Progenitor cell of endocrine pancreas (in vitro differentiated cells): ENCODE results near the gene ELK3. TPM values are rescaled to one million over a fixed set of nuclear protein-coding genes. Genes with fewer than 3 reads are reported as not detected.

ENCODE experiments used
- DNase-seq: peaks from one replicate; pipeline ENCODE4 v3.0.0; 2021; ENCODE audit warnings: low spot score; ENCODE audit not compliant: unreplicated experiment
- H3K27ac Mint-ChIP-seq: 2 replicates; pipeline ENCODE4 v1.8.0; 2021; ENCODE audit warnings: mild to moderate bottlenecking, moderate library complexity, mixed read lengths
- H3K27me3 Mint-ChIP-seq: 2 replicates; pipeline ENCODE4 v1.8.0; 2021; ENCODE audit warnings: mixed read lengths
- H3K36me3 Mint-ChIP-seq: 2 replicates; pipeline ENCODE4 v1.8.0; 2022; ENCODE audit warnings: mixed read lengths; ENCODE audit not compliant: insufficient read depth
- H3K4me1 Mint-ChIP-seq: 2 replicates; pipeline ENCODE4 v1.8.0; 2021; ENCODE audit warnings: low read depth, mixed read lengths
- H3K4me3 Mint-ChIP-seq: 2 replicates; pipeline ENCODE4 v1.8.0; 2021; ENCODE audit warnings: low read depth, mild to moderate bottlenecking, moderate library complexity, mixed read lengths
- H3K9me3 Mint-ChIP-seq: 2 replicates; pipeline ENCODE4 v1.8.0; 2021; ENCODE audit warnings: low read depth, mixed read lengths
- total RNA-seq: library from RNA; stranded (reverse); gene quantifications from 2 replicates; pipeline ENCODE4 v1.2.1, GENCODE V29; 2021
- TF ChIP-seq, protein P1 (sequence below): fragments of 200-600 bp; sonication (generic); IDR thresholded peaks from one replicate; pipeline ENCODE4 v1.5.0; 2021; ENCODE audit warnings: antibody characterized with exemption, mild to moderate bottlenecking; ENCODE audit not compliant: unreplicated experiment

Gene ELK3
- total RNA-seq, 1 donor from 2014 or later, result 5.4 TPM

DNA sequence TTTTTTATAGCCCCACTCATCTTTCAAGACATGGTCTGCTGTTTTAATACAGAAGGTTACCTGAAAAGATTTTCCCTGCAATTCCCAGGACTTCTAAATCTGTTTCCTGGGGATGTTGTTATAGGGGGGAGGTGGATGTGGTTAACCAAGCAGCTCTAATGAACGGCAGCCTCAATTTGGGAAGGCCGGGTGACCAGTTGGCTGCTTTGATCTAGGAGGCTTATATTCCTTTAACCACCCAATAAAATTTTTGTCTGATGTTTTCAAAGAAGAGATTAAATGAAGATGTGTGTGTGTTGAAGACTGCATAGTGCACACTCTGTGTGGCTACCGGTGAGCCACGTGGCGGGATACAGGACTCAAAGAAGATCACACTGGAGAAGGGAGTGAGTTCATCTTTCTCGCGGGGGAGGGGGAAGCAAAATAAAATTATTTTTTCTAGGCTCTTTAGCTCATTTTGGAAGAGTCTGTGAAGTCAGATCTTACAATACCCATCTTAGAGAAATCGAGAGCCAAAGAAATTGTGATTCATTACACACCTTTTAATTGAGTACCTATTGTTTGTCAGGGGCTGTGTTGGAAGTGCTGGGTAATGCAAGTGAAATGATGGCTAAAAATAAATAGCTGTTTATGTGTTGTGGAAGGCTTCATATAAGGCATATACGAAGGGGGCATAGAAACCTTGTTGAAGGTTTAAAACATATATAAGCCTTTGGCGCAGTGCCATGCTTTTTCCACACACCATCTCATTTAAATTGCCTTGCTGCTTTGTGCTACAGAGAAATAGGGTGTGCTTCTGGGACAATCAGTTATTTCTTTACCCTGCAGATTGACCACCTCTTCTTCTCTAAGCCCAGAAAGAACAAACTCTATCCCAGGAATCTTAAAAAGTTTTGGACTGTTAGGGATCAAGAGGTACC, 18.5 kb downstream of the ELK3 start:
- Mint-ChIP-seq H3K4me1 (no peaks in the 10 kb centered on the region), H3K36me3 (no peaks in the 10 kb centered on the region), H3K27me3 (peaks cover 7% of the 10 kb centered on the region), H3K4me3 (no peak overlapping the region), H3K9me3 (no peaks in the 10 kb centered on the region), H3K27ac (no peak overlapping the region)
- TF ChIP-seq, protein P1, sequence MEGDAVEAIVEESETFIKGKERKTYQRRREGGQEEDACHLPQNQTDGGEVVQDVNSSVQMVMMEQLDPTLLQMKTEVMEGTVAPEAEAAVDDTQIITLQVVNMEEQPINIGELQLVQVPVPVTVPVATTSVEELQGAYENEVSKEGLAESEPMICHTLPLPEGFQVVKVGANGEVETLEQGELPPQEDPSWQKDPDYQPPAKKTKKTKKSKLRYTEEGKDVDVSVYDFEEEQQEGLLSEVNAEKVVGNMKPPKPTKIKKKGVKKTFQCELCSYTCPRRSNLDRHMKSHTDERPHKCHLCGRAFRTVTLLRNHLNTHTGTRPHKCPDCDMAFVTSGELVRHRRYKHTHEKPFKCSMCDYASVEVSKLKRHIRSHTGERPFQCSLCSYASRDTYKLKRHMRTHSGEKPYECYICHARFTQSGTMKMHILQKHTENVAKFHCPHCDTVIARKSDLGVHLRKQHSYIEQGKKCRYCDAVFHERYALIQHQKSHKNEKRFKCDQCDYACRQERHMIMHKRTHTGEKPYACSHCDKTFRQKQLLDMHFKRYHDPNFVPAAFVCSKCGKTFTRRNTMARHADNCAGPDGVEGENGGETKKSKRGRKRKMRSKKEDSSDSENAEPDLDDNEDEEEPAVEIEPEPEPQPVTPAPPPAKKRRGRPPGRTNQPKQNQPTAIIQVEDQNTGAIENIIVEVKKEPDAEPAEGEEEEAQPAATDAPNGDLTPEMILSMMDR, result no peak
- no peak for DNase-seq

DNA sequence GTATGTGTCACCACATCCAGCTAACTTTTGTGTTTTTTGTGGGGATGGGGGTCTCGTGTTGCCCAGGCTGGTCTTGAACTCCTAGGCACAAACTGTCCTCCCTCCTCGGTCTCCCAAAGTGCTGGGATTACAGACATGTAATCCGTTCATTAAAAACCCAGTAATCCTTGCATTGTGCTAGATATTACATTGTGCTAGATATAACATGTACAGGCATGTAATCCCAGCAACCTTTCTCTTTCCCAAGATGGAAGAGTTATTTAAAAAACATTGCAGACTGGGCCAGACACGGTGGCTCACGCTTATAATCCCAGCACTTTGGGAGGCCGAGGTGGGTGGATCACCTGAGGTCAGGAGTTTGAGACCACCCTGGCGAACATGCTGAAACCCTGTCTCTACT, 19.7 kb downstream of the ELK3 start:
- TF ChIP-seq, protein P1, result no peak
- no peak overlapping the region for H3K27ac Mint-ChIP-seq
- no peaks in the 10 kb centered on the region for H3K36me3 Mint-ChIP-seq

DNA sequence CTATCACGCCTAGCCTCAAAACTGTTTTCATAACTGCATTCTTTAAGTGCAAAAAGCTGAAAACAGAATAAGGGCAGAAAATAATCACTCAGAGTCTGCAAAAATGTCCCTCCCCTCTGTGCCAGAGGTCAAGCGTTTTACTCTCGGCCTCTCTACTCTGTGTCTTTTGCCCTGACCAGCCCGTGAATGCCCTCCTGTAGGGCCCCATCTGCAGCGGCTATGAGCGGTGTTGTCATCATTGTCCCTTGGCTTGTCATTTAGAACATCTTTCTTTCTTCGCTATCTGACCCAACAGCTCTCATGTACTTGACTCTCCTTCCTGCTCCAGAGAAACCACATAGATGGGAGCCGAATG, 21.7 kb downstream of the ELK3 start:
- H3K27ac Mint-ChIP-seq, result no peak overlapping the region
- DNase-seq, result no peak
- TF ChIP-seq, protein P1, result no peak
- H3K27me3 Mint-ChIP-seq, result no peaks in the 10 kb centered on the region
- H3K36me3 Mint-ChIP-seq, result no peaks in the 10 kb centered on the region
- H3K4me3 Mint-ChIP-seq, result no peak overlapping the region
- no peaks in the 10 kb centered on the region for H3K9me3 Mint-ChIP-seq
- H3K4me1 Mint-ChIP-seq, result no peaks in the 10 kb centered on the region

More for the DNA sequence above, 19.7 kb downstream of the ELK3 start:
- no peaks in the 10 kb centered on the region for H3K9me3 Mint-ChIP-seq
- DNase-seq, result no peak
- no peaks in the 10 kb centered on the region for H3K4me1 Mint-ChIP-seq
- peaks cover 4% of the 10 kb centered on the region for H3K27me3 Mint-ChIP-seq
- no peak overlapping the region for H3K4me3 Mint-ChIP-seq

DNA sequence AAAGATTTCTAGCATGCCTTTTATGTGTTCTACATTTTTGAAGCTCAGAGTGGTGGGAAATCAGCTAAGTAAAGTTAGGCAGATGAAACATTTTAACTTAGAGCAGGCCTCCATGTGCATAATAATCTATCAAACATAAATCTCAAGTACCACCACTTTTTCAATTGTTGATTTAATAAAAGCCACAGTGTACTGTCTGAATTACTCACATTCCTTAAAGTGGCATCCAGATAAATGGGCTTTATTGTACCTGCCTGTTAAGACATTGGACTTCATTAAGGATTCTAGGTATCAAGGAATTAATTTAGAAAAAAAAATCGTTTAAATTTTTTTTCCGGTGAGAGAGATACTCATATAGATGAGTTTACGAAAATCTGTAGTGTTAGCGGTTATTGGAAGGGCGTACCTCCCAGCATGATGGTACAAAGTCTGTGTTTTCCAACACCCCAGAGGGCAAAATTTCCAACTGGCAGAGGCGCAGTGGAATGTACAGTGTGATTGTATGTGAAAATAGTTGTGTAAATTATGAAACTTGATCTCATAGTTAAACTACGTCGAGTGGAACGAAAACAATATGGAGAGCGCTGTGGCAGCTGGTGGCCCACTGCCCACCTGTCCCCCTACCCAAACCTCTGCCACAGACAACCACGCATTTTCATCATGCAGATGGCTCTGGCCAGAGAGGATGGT, 25.0 kb downstream of the ELK3 start:
- no peaks in the 10 kb centered on the region for H3K36me3 Mint-ChIP-seq
- no peak overlapping the region for H3K4me3 Mint-ChIP-seq
- no peak for DNase-seq
- H3K9me3 Mint-ChIP-seq, result no peaks in the 10 kb centered on the region
- H3K4me1 Mint-ChIP-seq, result peaks cover 2% of the 10 kb centered on the region
- TF ChIP-seq, protein P1, result no peak
- H3K27ac Mint-ChIP-seq, result no peak overlapping the region
- no peaks in the 10 kb centered on the region for H3K27me3 Mint-ChIP-seq

DNA sequence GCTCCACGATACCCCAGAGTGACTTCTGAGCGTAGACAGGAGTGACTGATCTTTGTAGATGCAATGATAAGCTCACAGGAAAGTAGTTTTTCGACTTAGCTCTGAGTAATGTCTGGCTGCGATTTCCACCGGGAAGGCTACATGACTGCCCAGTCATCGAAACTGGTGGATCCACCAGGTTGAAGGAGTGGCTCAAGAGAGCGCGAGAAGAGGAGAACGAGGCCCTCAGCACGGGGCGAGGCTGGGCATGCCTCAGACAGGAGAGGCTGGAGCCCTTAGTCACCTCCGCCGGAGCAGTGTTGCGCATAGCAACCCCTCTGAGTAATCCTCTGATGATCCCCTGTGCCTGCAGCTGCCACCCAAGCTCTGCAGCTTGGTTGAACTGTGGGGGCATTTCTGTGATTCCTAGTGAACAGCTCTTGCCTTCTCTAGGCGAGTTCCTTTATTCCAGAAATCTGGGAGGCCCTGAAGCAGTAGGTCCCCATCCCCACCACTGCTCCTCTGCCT, 25.6 kb downstream of the ELK3 start:
- Mint-ChIP-seq H3K4me1 (peaks cover 2% of the 10 kb centered on the region), H3K4me3 (no peak overlapping the region), H3K36me3 (no peaks in the 10 kb centered on the region), H3K27ac (no peak overlapping the region), H3K27me3 (no peaks in the 10 kb centered on the region), H3K9me3 (no peaks in the 10 kb centered on the region)
- DNase-seq, result no peak
- TF ChIP-seq, protein P1, result no peak
